ENCODE data around the gene ZNF526.

Gene ZNF526

GRCh38 chr19:42219812-42220750 is at the start of gene ZNF526:
ZNF526 (plus strand) TSS chr19:42220312; CDS start chr19:42224404, 4,092 bp downstream.
- Histone ChIP-seq H3K27me3 (ENCODE audit: insufficient read depth, low read length) (no peaks in the 10 kb centered on the region), H3K4me1 (ENCODE audit: insufficient read depth, low read length) (peaks cover 8% of the 10 kb centered on the region; the same call in 1 of the 2 replicates), H3K9me3 (ENCODE audit: insufficient read depth, low read depth, low read length) (no peaks in the 10 kb centered on the region), H3K27ac (ENCODE audit: low read length) (peak within 1 kb of the TSS; percentile 66), H3K4me3 (ENCODE audit: low read length) (peak within 1 kb of the TSS; percentile 90), H3K9ac (ENCODE audit: low read depth, low read length) (peak within 1 kb of the TSS; percentile 90), H3K36me3 (ENCODE audit: insufficient read depth, low read depth, low read length) (peaks cover 23% of the 10 kb centered on the region)

GRCh38 chr19:42170715-42171114 is 49.4 kb upstream of the ZNF526 start:
- H3K27me3 ChIP-seq (ENCODE audit: insufficient read depth, low read length), result peaks cover 35% of the 10 kb centered on the region

GRCh38 chr19:42172261-42172660 is 47.9 kb upstream of the ZNF526 start:
- Histone ChIP-seq H3K4me1 (ENCODE audit: insufficient read depth, low read length) (no peaks in the 10 kb centered on the region; the same call in 1 of the 2 replicates), H3K4me3 (ENCODE audit: low read length) (no peak overlapping the region), H3K9ac (ENCODE audit: low read depth, low read length) (no peak overlapping the region), H3K36me3 (ENCODE audit: insufficient read depth, low read depth, low read length) (no peaks in the 10 kb centered on the region), H3K9me3 (ENCODE audit: insufficient read depth, low read depth, low read length) (no peaks in the 10 kb centered on the region), H3K27ac (ENCODE audit: low read length) (no peak overlapping the region), H3K27me3 (ENCODE audit: insufficient read depth, low read length) (peaks cover 48% of the 10 kb centered on the region)

More at GRCh38 chr19:42170715-42171114, 49.4 kb upstream of the ZNF526 start:
- Histone ChIP-seq H3K4me1 (ENCODE audit: insufficient read depth, low read length) (no peaks in the 10 kb centered on the region; the same call in 1 of the 2 replicates), H3K27ac (ENCODE audit: low read length) (no peak overlapping the region), H3K4me3 (ENCODE audit: low read length) (no peak overlapping the region), H3K36me3 (ENCODE audit: insufficient read depth, low read depth, low read length) (no peaks in the 10 kb centered on the region), H3K9me3 (ENCODE audit: insufficient read depth, low read depth, low read length) (no peaks in the 10 kb centered on the region), H3K9ac (ENCODE audit: low read depth, low read length) (no peak overlapping the region)

- Histone ChIP-seq H3K27ac (ENCODE audit: low read length) (no peak overlapping the region), H3K9ac (ENCODE audit: low read depth, low read length) (no peak overlapping the region), H3K4me3 (ENCODE audit: low read length) (no peak overlapping the region), H3K9me3 (ENCODE audit: insufficient read depth, low read depth, low read length) (no peaks in the 10 kb centered on the region), H3K36me3 (ENCODE audit: insufficient read depth, low read depth, low read length) (no peaks in the 10 kb centered on the region), H3K4me1 (ENCODE audit: insufficient read depth, low read length) (peaks cover 2% of the 10 kb centered on the region; the same call in 1 of the 2 replicates), H3K27me3 (ENCODE audit: insufficient read depth, low read length) (peaks cover 62% of the 10 kb centered on the region)
Measured at GRCh38 chr19:42173695-42174094, 46.4 kb upstream of the ZNF526 start.

GRCh38 chr19:42174188-42174587 is 45.9 kb upstream of the ZNF526 start:
- Histone ChIP-seq H3K4me3 (ENCODE audit: low read length) (no peak overlapping the region), H3K27me3 (ENCODE audit: insufficient read depth, low read length) (peaks cover 67% of the 10 kb centered on the region), H3K36me3 (ENCODE audit: insufficient read depth, low read depth, low read length) (no peaks in the 10 kb centered on the region), H3K9ac (ENCODE audit: low read depth, low read length) (no peak overlapping the region), H3K9me3 (ENCODE audit: insufficient read depth, low read depth, low read length) (no peaks in the 10 kb centered on the region), H3K27ac (ENCODE audit: low read length) (no peak overlapping the region), H3K4me1 (ENCODE audit: insufficient read depth, low read length) (peaks cover 2% of the 10 kb centered on the region; the same call in 1 of the 2 replicates)

GRCh38 chr19:42174958-42175734 is 45.0 kb upstream of the ZNF526 start:
- no peak overlapping the region; the same call in 1 of the 2 replicates for H3K4me3 ChIP-seq (ENCODE audit: low read length)
- no peak overlapping the region for H3K9ac ChIP-seq (ENCODE audit: low read depth, low read length)
- no peaks in the 10 kb centered on the region for H3K9me3 ChIP-seq (ENCODE audit: insufficient read depth, low read depth, low read length)
- H3K27ac ChIP-seq (ENCODE audit: low read length), result no peak overlapping the region
- no peaks in the 10 kb centered on the region for H3K36me3 ChIP-seq (ENCODE audit: insufficient read depth, low read depth, low read length)
- peaks cover 2% of the 10 kb centered on the region; the same call in 1 of the 2 replicates for H3K4me1 ChIP-seq (ENCODE audit: insufficient read depth, low read length)
- peaks cover 77% of the 10 kb centered on the region for H3K27me3 ChIP-seq (ENCODE audit: insufficient read depth, low read length)

GRCh38 chr19:42175952-42176648 is 44.0 kb upstream of the ZNF526 start:
- Histone ChIP-seq H3K27me3 (ENCODE audit: insufficient read depth, low read length) (peaks cover 86% of the 10 kb centered on the region), H3K9me3 (ENCODE audit: insufficient read depth, low read depth, low read length) (no peaks in the 10 kb centered on the region), H3K9ac (ENCODE audit: low read depth, low read length) (no peak overlapping the region), H3K27ac (ENCODE audit: low read length) (no peak overlapping the region), H3K4me3 (ENCODE audit: low read length) (peak overlapping the region; percentile 63; the same call in 1 of the 2 replicates), H3K36me3 (ENCODE audit: insufficient read depth, low read depth, low read length) (no peaks in the 10 kb centered on the region), H3K4me1 (ENCODE audit: insufficient read depth, low read length) (peaks cover 2% of the 10 kb centered on the region; the same call in 1 of the 2 replicates)

GRCh38 chr19:42176649-42176989 is 43.5 kb upstream of the ZNF526 start:
- Histone ChIP-seq H3K4me3 (ENCODE audit: low read length) (peak overlapping the region; percentile 63; the same call in 1 of the 2 replicates), H3K9ac (ENCODE audit: low read depth, low read length) (no peak overlapping the region), H3K36me3 (ENCODE audit: insufficient read depth, low read depth, low read length) (no peaks in the 10 kb centered on the region), H3K4me1 (ENCODE audit: insufficient read depth, low read length) (peaks cover 2% of the 10 kb centered on the region; the same call in 1 of the 2 replicates), H3K27ac (ENCODE audit: low read length) (no peak overlapping the region), H3K9me3 (ENCODE audit: insufficient read depth, low read depth, low read length) (no peaks in the 10 kb centered on the region), H3K27me3 (ENCODE audit: insufficient read depth, low read length) (peaks cover 89% of the 10 kb centered on the region)

GRCh38 chr19:42176990-42177685 is 43.0 kb upstream of the ZNF526 start:
- H3K9ac ChIP-seq (ENCODE audit: low read depth, low read length), result no peak overlapping the region
- H3K27me3 ChIP-seq (ENCODE audit: insufficient read depth, low read length), result peaks cover 94% of the 10 kb centered on the region
- H3K4me3 ChIP-seq (ENCODE audit: low read length), result peak overlapping the region; percentile 63; the same call in 1 of the 2 replicates
- no peak overlapping the region for H3K27ac ChIP-seq (ENCODE audit: low read length)
- no peaks in the 10 kb centered on the region for H3K9me3 ChIP-seq (ENCODE audit: insufficient read depth, low read depth, low read length)
- peaks cover 2% of the 10 kb centered on the region; the same call in 1 of the 2 replicates for H3K4me1 ChIP-seq (ENCODE audit: insufficient read depth, low read length)
- H3K36me3 ChIP-seq (ENCODE audit: insufficient read depth, low read depth, low read length), result no peaks in the 10 kb centered on the region

- Histone ChIP-seq H3K27ac (ENCODE audit: low read length) (no peak overlapping the region), H3K9me3 (ENCODE audit: insufficient read depth, low read depth, low read length) (no peaks in the 10 kb centered on the region), H3K4me3 (ENCODE audit: low read length) (peak overlapping the region; percentile 57; the same call in 1 of the 2 replicates), H3K9ac (ENCODE audit: low read depth, low read length) (no peak overlapping the region), H3K27me3 (ENCODE audit: insufficient read depth, low read length) (peaks cover 95% of the 10 kb centered on the region), H3K36me3 (ENCODE audit: insufficient read depth, low read depth, low read length) (no peaks in the 10 kb centered on the region), H3K4me1 (ENCODE audit: insufficient read depth, low read length) (peaks cover 2% of the 10 kb centered on the region; the same call in 1 of the 2 replicates)
Measured at GRCh38 chr19:42177686-42178019, 42.5 kb upstream of the ZNF526 start.
